ENCODE measurements around the gene CTAGE15.
"Not testable (repeated sequence)": the region's sequence is repeated elsewhere in the genome, so short reads cannot be mapped to it uniquely, and the experiment has no call there.

DNA sequence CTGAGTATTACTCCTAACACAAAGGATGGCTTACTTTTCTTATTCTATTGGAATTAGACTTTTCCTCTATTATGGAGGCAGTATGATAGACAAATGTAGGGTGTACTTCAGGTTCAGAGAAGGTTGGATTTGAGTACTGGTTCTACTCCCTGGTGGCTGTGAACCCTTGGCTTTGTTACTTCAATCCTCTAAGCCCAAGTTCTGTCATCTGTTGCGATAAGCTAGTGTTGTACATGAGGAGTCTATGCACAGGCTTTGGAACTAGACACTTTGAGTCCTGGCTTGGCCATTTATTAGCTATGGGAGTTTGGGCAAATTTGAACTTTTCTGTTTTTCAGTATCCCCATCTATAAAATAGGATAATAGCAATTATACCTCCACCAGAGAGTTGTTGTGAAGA is 39.7 kb upstream of the CTAGE15 start:
- TF ChIP-seq ZNF670 (tag by site-specific recombination; IDR thresholded peaks at IDR 0.05; ENCODE audit: low read depth); ZNF561 (tag by site-specific recombination; IDR thresholded peaks at IDR 0.05; ENCODE audit: borderline replicate concordance); ZNF394 (tag by site-specific recombination; IDR thresholded peaks at IDR 0.05; ENCODE audit: borderline replicate concordance); MZF1 (tag by site-specific recombination; IDR thresholded peaks at IDR 0.05; ENCODE audit: borderline replicate concordance): not testable (repeated sequence)
- TF ChIP-seq, protein P1, sequence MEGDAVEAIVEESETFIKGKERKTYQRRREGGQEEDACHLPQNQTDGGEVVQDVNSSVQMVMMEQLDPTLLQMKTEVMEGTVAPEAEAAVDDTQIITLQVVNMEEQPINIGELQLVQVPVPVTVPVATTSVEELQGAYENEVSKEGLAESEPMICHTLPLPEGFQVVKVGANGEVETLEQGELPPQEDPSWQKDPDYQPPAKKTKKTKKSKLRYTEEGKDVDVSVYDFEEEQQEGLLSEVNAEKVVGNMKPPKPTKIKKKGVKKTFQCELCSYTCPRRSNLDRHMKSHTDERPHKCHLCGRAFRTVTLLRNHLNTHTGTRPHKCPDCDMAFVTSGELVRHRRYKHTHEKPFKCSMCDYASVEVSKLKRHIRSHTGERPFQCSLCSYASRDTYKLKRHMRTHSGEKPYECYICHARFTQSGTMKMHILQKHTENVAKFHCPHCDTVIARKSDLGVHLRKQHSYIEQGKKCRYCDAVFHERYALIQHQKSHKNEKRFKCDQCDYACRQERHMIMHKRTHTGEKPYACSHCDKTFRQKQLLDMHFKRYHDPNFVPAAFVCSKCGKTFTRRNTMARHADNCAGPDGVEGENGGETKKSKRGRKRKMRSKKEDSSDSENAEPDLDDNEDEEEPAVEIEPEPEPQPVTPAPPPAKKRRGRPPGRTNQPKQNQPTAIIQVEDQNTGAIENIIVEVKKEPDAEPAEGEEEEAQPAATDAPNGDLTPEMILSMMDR (tag by site-specific recombination; IDR thresholded peaks at IDR 0.05): not testable (repeated sequence)
- TF ChIP-seq, protein P2, sequence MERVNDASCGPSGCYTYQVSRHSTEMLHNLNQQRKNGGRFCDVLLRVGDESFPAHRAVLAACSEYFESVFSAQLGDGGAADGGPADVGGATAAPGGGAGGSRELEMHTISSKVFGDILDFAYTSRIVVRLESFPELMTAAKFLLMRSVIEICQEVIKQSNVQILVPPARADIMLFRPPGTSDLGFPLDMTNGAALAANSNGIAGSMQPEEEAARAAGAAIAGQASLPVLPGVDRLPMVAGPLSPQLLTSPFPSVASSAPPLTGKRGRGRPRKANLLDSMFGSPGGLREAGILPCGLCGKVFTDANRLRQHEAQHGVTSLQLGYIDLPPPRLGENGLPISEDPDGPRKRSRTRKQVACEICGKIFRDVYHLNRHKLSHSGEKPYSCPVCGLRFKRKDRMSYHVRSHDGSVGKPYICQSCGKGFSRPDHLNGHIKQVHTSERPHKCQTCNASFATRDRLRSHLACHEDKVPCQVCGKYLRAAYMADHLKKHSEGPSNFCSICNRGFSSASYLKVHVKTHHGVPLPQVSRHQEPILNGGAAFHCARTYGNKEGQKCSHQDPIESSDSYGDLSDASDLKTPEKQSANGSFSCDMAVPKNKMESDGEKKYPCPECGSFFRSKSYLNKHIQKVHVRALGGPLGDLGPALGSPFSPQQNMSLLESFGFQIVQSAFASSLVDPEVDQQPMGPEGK (tag by site-specific recombination; IDR thresholded peaks at IDR 0.05): not testable (repeated sequence)
- TF ChIP-seq, protein P3, sequence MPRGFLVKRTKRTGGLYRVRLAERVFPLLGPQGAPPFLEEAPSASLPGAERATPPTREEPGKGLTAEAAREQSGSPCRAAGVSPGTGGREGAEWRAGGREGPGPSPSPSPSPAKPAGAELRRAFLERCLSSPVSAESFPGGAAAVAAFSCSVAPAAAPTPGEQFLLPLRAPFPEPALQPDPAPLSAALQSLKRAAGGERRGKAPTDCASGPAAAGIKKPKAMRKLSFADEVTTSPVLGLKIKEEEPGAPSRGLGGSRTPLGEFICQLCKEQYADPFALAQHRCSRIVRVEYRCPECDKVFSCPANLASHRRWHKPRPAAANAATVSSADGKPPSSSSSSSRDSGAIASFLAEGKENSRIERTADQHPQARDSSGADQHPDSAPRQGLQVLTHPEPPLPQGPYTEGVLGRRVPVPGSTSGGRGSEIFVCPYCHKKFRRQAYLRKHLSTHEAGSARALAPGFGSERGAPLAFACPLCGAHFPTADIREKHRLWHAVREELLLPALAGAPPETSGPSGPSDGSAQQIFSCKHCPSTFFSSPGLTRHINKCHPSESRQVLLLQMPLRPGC (tag by site-specific recombination; IDR thresholded peaks at IDR 0.05): not testable (repeated sequence)
